OCI-LY1 (cell line): ENCODE measurements around the gene STUM.

Experiments
- H2AFZ ChIP-seq: fragments of 200-600 bp; sonication (generic), shearing (Covaris generic); 2 replicates; pipeline ENCODE4 v1.6.0; 2014; ENCODE audit warnings: antibody characterized with exemption, mild to moderate bottlenecking, low read length
- H3F3A ChIP-seq: fragments of 200-600 bp; sonication (generic), shearing (Covaris generic); 2 replicates; pipeline ENCODE4 v1.6.0; 2014; ENCODE audit warnings: mild to moderate bottlenecking, antibody characterized with exemption, low read length, moderate library complexity; ENCODE audit not compliant: insufficient read depth
- H3K27ac ChIP-seq: fragments of 200-600 bp; sonication (generic); 2 replicates; pipeline ENCODE4 v1.5.1; 2014; ENCODE audit warnings: low read length, mixed run types, mild to moderate bottlenecking, low read depth; ENCODE audit not compliant: poor library complexity, severe bottlenecking
- H3K27me3 ChIP-seq: fragments of 200-600 bp; sonication (generic); 2 replicates; pipeline ENCODE4 v1.6.0; 2014; ENCODE audit warnings: antibody characterized with exemption, mild to moderate bottlenecking, low read length, moderate library complexity; ENCODE audit not compliant: insufficient read depth
- H3K36me3 ChIP-seq: fragments of 200-600 bp; sonication (generic); 2 replicates; pipeline ENCODE4 v1.6.1; 2014; ENCODE audit warnings: mild to moderate bottlenecking, antibody characterized with exemption, low read length, moderate library complexity, mixed read lengths; ENCODE audit not compliant: insufficient read depth
- H3K4me1 ChIP-seq: fragments of 200-600 bp; sonication (generic); 2 replicates; pipeline ENCODE4 v1.5.1; 2014; ENCODE audit warnings: mild to moderate bottlenecking, low read length, moderate library complexity; ENCODE audit not compliant: insufficient read depth, severe bottlenecking
- H3K4me2 ChIP-seq: fragments of 200-600 bp; sonication (generic), shearing (Covaris generic); 2 replicates; pipeline ENCODE4 v1.6.1; 2014; ENCODE audit warnings: low read length
- H3K4me3 ChIP-seq: fragments of 200-600 bp; sonication (generic); 2 replicates; pipeline ENCODE4 v1.5.1; 2014; ENCODE audit warnings: low read length, low read depth, mild to moderate bottlenecking, mixed read lengths; ENCODE audit not compliant: poor library complexity, severe bottlenecking
- H3K79me2 ChIP-seq: fragments of 200-600 bp; shearing (Covaris generic); 2 replicates; pipeline ENCODE4 v1.6.1; 2016; ENCODE audit warnings: mixed run types, low read length, mixed read lengths; ENCODE audit not compliant: insufficient read depth
- H3K9ac ChIP-seq: fragments of 200-600 bp; sonication (generic), shearing (Covaris generic); 2 replicates; pipeline ENCODE4 v1.6.1; 2014; ENCODE audit warnings: mild to moderate bottlenecking, low read length, mixed read lengths
- H3K9me2 ChIP-seq: fragments of 200-600 bp; sonication (generic), shearing (Covaris generic); 2 replicates; pipeline ENCODE4 v1.6.1; 2014; ENCODE audit warnings: low read depth, mild to moderate bottlenecking, low read length, mixed read lengths
- H3K9me3 ChIP-seq: fragments of 200-600 bp; shearing (Covaris generic); 2 replicates; pipeline ENCODE4 v1.6.1; 2014; ENCODE audit warnings: low read length, mixed read lengths
- H4K20me1 ChIP-seq: fragments of 200-600 bp; sonication (generic), shearing (Covaris generic); 2 replicates; pipeline ENCODE4 v1.6.0; 2016; ENCODE audit warnings: mild to moderate bottlenecking, low read length; ENCODE audit not compliant: insufficient read depth
- EZH2 ChIP-seq: fragments of 200-600 bp; sonication (generic), shearing (Covaris generic); IDR thresholded peaks from 2 replicates; pipeline ENCODE4 v1.8.0; 2017; ENCODE audit warnings: borderline replicate concordance, mixed run types, mild to moderate bottlenecking, antibody characterized with exemption, low read length, moderate library complexity, mixed read lengths
- TF ChIP-seq, protein P1 (sequence below): fragments of 200-600 bp; sonication (generic), shearing (Covaris generic); IDR thresholded peaks from 2 replicates; pipeline ENCODE4 v1.5.1; 2017; ENCODE audit warnings: mild to moderate bottlenecking, antibody characterized with exemption, low read length, moderate library complexity, mixed read lengths

The STUM gene

GRCh38 chr1:226602186-226603021 lies 53.8 kb downstream of the STUM start:
- no peak overlapping the region for H3K27ac ChIP-seq
- no peak overlapping the region for H3K4me2 ChIP-seq
- no peak overlapping the region for H3K9ac ChIP-seq

GRCh38 chr1:226603022-226603857 lies 54.7 kb downstream of the STUM start:
- H3K27me3 ChIP-seq: peaks cover 4% of the 10 kb centered on the region; the same call in 1 of the 2 replicates
- no peak overlapping the region for H3K4me3 ChIP-seq
- H3K79me2 ChIP-seq: no peaks in the 10 kb centered on the region
- H4K20me1 ChIP-seq: no peaks in the 10 kb centered on the region
- no peak overlapping the region for H3K4me2 ChIP-seq
- H3K9me3 ChIP-seq: no peaks in the 10 kb centered on the region
- no peak overlapping the region for H3K9ac ChIP-seq
- H3K36me3 ChIP-seq: no peaks in the 10 kb centered on the region
- TF ChIP-seq, protein P1, sequence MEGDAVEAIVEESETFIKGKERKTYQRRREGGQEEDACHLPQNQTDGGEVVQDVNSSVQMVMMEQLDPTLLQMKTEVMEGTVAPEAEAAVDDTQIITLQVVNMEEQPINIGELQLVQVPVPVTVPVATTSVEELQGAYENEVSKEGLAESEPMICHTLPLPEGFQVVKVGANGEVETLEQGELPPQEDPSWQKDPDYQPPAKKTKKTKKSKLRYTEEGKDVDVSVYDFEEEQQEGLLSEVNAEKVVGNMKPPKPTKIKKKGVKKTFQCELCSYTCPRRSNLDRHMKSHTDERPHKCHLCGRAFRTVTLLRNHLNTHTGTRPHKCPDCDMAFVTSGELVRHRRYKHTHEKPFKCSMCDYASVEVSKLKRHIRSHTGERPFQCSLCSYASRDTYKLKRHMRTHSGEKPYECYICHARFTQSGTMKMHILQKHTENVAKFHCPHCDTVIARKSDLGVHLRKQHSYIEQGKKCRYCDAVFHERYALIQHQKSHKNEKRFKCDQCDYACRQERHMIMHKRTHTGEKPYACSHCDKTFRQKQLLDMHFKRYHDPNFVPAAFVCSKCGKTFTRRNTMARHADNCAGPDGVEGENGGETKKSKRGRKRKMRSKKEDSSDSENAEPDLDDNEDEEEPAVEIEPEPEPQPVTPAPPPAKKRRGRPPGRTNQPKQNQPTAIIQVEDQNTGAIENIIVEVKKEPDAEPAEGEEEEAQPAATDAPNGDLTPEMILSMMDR: no peak
- no peak for TF ChIP-seq EZH2
- no peaks in the 10 kb centered on the region for H3K4me1 ChIP-seq
- no peak overlapping the region for H2AFZ ChIP-seq
- H3F3A ChIP-seq: no peaks in the 10 kb centered on the region
- no peaks in the 10 kb centered on the region for H3K9me2 ChIP-seq
- no peak overlapping the region for H3K27ac ChIP-seq

More at GRCh38 chr1:226602186-226603021, 53.8 kb downstream of the STUM start:
- H3K4me3 ChIP-seq: no peak overlapping the region
- TF ChIP-seq, protein P1: no peak
- H2AFZ ChIP-seq: no peak overlapping the region
- no peaks in the 10 kb centered on the region for H3K9me3 ChIP-seq
- no peaks in the 10 kb centered on the region for H3F3A ChIP-seq
- H3K4me1 ChIP-seq: no peaks in the 10 kb centered on the region
- H3K79me2 ChIP-seq: no peaks in the 10 kb centered on the region
- H4K20me1 ChIP-seq: no peaks in the 10 kb centered on the region
- H3K36me3 ChIP-seq: no peaks in the 10 kb centered on the region
- H3K27me3 ChIP-seq: peaks cover 4% of the 10 kb centered on the region; the same call in 1 of the 2 replicates
- H3K9me2 ChIP-seq: no peaks in the 10 kb centered on the region

DNA sequence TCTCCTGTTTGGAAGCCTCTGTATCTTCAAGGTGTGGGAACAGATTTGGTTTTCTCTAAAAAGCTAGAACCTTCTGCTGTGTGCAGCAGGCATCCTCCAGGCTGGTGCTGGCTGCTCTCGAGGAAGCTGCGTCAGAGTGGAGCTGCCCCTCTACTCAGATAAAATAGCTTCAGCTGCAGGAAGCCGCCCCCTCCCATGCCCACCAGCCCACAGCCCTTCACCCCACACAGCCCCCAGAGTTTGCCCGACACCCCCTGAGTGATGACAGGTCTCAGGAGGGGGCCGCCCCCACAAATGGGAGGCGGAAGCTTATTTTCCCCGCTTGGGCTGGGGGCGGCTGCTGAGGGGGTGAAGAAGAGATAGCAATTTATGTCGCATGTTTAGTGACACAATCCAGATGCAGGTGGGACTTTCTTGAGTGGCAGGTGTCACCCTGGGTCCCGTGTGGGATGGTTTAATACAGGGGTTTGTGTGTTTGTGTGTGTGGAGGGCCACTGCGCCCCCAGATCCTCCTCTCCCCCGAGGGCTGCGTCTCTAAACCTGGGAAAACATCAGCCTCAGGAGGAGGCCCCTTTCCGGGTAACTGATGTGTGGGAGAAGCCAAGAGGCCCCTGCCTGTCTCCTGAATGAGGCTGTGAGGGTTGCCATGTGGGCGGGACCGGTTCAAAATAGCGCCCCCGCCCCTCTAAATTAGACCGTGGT lies 55.4 kb downstream of the STUM start:
- Histone ChIP-seq H2AFZ (no peak overlapping the region), H3K9me2 (no peaks in the 10 kb centered on the region), H3K4me3 (no peak overlapping the region), H4K20me1 (no peaks in the 10 kb centered on the region), H3K27ac (no peak overlapping the region), H3F3A (no peaks in the 10 kb centered on the region), H3K36me3 (no peaks in the 10 kb centered on the region), H3K4me2 (no peak overlapping the region), H3K9ac (no peak overlapping the region), H3K4me1 (no peaks in the 10 kb centered on the region), H3K27me3 (peaks cover 4% of the 10 kb centered on the region; the same call in 1 of the 2 replicates), H3K9me3 (no peaks in the 10 kb centered on the region), H3K79me2 (no peaks in the 10 kb centered on the region)
- TF ChIP-seq, protein P1: no peak
- no peak for TF ChIP-seq EZH2
